ENCODE data around the gene DYRK1B.

The DYRK1B gene

DNA sequence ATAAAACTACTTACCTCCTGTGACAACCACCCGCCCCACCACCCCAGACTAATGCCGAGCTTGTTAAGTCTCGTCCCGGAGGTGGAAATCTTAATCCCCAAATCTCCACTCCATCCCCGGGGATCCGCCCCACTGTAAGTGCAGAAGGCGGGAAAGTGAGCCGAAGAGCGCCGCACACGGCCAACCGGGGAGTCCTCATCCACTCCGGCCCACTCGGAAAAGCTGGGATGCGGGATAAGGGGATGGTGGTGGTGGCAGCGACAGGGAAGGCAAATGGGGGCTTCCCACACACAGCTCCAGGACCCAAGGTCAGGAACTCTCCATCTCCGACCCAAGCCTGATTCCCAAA is 11.6 kb upstream of the DYRK1B start:
- peak; percentile 25 for DNase-seq (ENCODE audit: low read depth)
- no peak for TF ChIP-seq POLR2A (IDR thresholded peaks at IDR 0.05; ENCODE audit: extremely low read depth, insufficient read length)
- TF ChIP-seq MYC (IDR thresholded peaks at IDR 0.05; ENCODE audit: low read depth, low read length): no peak
- TF ChIP-seq MAX (IDR thresholded peaks at IDR 0.05; ENCODE audit: low read depth, low read length): no peak
- TF ChIP-seq, protein P1, sequence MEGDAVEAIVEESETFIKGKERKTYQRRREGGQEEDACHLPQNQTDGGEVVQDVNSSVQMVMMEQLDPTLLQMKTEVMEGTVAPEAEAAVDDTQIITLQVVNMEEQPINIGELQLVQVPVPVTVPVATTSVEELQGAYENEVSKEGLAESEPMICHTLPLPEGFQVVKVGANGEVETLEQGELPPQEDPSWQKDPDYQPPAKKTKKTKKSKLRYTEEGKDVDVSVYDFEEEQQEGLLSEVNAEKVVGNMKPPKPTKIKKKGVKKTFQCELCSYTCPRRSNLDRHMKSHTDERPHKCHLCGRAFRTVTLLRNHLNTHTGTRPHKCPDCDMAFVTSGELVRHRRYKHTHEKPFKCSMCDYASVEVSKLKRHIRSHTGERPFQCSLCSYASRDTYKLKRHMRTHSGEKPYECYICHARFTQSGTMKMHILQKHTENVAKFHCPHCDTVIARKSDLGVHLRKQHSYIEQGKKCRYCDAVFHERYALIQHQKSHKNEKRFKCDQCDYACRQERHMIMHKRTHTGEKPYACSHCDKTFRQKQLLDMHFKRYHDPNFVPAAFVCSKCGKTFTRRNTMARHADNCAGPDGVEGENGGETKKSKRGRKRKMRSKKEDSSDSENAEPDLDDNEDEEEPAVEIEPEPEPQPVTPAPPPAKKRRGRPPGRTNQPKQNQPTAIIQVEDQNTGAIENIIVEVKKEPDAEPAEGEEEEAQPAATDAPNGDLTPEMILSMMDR (IDR thresholded peaks at IDR 0.05; ENCODE audit: low read depth, low read length): no peak
- H3K4me3 ChIP-seq (ENCODE audit: low read depth, low read length): peak overlapping the region; percentile 92

- TF ChIP-seq, protein P1 (IDR thresholded peaks at IDR 0.05; ENCODE audit: low read depth, low read length): no peak
- TF ChIP-seq POLR2A (IDR thresholded peaks at IDR 0.05; ENCODE audit: extremely low read depth, insufficient read length) (no peak), MAX (IDR thresholded peaks at IDR 0.05; ENCODE audit: low read depth, low read length) (no peak), MYC (IDR thresholded peaks at IDR 0.05; ENCODE audit: low read depth, low read length) (no peak)
- peak overlapping the region; percentile 92 for H3K4me3 ChIP-seq (ENCODE audit: low read depth, low read length)
- no peak for DNase-seq (ENCODE audit: low read depth)
Measured at GRCh38 chr19:39845172-39845571, 11.2 kb upstream of the DYRK1B start.

DNA sequence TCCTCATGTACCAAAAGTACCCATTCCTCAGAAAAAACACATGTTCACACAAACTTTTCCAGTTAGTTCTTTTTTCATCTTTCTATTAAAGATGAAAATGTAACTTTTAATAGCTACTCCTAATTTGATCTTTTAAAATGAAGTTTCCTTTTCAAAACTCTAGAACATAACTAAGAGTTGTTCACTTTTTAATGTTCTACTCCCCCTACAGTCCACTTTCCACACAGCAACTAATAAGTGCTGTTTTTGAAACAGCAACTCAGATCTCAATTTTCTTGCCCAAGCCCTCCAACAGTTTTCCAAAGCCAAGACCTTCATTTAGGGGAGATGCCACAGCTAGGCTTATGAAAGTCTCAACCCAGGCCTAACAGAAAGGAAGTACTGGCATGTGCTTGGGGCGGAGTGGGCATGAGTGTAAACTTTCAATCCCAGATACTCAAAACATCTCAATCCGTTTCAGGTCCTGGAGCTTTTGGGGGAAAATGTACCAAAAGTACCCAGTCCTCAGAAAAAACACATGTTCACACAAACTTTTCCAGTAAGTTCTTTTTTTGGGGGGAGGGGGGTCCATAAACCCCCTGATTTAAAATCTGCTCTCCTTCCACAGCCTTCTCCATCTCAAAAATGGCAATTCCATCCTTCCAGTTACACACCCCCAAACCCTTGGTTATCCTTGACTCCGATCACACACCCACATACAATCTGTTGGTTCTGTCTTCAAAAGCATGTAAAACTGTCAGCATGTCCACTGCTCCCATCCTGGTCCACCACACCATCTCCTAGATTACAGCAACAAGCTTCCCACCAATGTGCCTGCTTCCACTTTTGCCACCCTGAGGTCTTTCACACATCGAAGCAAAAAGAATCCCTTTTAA is 10.2 kb upstream of the DYRK1B start:
- peak overlapping the region; percentile 92 for H3K4me3 ChIP-seq (ENCODE audit: low read depth, low read length)
- DNase-seq (ENCODE audit: low read depth): peak; percentile 55
- TF ChIP-seq, protein P1 (IDR thresholded peaks at IDR 0.05; ENCODE audit: low read depth, low read length): peak; percentile 32
- TF ChIP-seq POLR2A (IDR thresholded peaks at IDR 0.05; ENCODE audit: extremely low read depth, insufficient read length): no peak

DNA sequence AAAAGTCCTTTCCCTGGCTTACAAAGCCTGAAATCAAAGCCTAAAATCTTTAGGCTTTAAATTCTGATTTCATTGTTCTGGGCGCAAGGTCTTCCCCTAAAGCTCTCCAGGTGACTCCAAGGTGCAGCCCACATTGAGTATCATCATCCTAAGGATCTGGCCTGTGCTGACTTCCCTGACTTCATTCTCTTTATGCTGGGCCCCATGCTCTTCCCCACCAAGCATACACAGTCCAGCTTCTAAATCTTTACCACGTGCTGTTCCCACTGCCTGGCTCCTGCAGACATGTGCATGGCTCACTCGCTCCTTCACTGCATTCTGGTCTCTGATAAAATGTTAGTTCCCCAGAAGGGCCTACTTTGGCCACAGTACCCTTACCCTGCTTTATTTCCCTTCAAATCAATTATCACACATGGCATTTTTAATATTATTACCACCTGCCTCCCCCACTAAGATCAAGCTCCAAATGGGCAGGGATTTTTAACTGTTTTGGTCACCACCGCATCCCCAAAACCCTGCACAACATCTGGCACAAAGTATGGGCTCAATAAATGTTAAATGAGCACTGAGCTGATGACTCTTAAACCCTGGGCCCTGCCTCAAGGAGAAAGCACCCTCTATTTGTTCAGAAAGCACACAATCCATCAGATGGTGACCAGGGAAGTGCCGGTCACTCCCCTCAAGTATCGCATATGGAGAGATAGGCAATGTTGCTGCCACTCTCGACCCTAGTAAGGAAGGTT is 8.9 kb upstream of the DYRK1B start:
- no peak for DNase-seq (ENCODE audit: low read depth)
- TF ChIP-seq MYC (IDR thresholded peaks at IDR 0.05; ENCODE audit: low read depth, low read length): no peak
- TF ChIP-seq, protein P1 (IDR thresholded peaks at IDR 0.05; ENCODE audit: low read depth, low read length): no peak
- no peak for TF ChIP-seq POLR2A (IDR thresholded peaks at IDR 0.05; ENCODE audit: extremely low read depth, insufficient read length)
- no peak for TF ChIP-seq MAX (IDR thresholded peaks at IDR 0.05; ENCODE audit: low read depth, low read length)
- peak overlapping the region; percentile 25 for H3K4me3 ChIP-seq (ENCODE audit: low read depth, low read length)

- TF ChIP-seq POLR2A (IDR thresholded peaks at IDR 0.05; ENCODE audit: extremely low read depth, insufficient read length): no peak
- TF ChIP-seq, protein P1 (IDR thresholded peaks at IDR 0.05; ENCODE audit: low read depth, low read length): no peak
- TF ChIP-seq MAX (IDR thresholded peaks at IDR 0.05; ENCODE audit: low read depth, low read length): no peak
- no peak overlapping the region for H3K4me3 ChIP-seq (ENCODE audit: low read depth, low read length)
- DNase-seq (ENCODE audit: low read depth): no peak
Measured at GRCh38 chr19:39841041-39841440, 7.1 kb upstream of the DYRK1B start.

Data from NB4 (cell line).